K562 (cell line): ENCODE measurements around the gene APLP1. TPM values are rescaled to one million over a fixed set of nuclear protein-coding genes. Genes with fewer than 3 reads are reported as not detected.
A peak's percentile ranks its signal among the peaks of the same experiment; 100 is the strongest.

Source experiments
- CTCF ChIP-seq, 3 experiments: IDR thresholded peaks in 2 of 3; conservative IDR thresholded peaks in 1 of 3; 2 replicates each; pipeline ENCODE4 v1.5.1; 2011 to 2012; ENCODE audit warnings: low read length in 3 of 3, mild to moderate bottlenecking in 3 of 3, control low read depth in 2 of 3, improper control_type of control experiment in 1 of 3, inconsistent platforms in 1 of 3, low read depth in 1 of 3, mixed read lengths in 1 of 3, moderate library complexity in 1 of 3; ENCODE audit not compliant: insufficient read depth in 2 of 3
- CUX1 ChIP-seq: fragments of 200-800 bp; sonication (Bioruptor generic); IDR thresholded peaks from 2 replicates; pipeline ENCODE4 v1.6.1; 2016; ENCODE audit warnings: missing genetic modification characterization, missing compliant biosample characterization
- DLX4 ChIP-seq: fragments of 250-450 bp; sonication (Bioruptor Pico); IDR thresholded peaks from 2 replicates; pipeline ENCODE4 v1.6.1; 2021; ENCODE audit warnings: mild to moderate bottlenecking
- FOSL1 ChIP-seq: fragments of 200-800 bp; sonication (Bioruptor generic); conservative IDR thresholded peaks from 2 replicates; pipeline ENCODE4 v1.6.1; 2016; ENCODE audit warnings: missing genetic modification characterization, missing compliant biosample characterization
- MAX ChIP-seq: sonication (generic); formaldehyde crosslinking; IDR thresholded peaks from 2 replicates; pipeline ENCODE4 v1.9.0; 2022; ENCODE audit warnings: mild to moderate bottlenecking, missing genetic modification reagents
- MECOM ChIP-seq: fragments of 250-450 bp; sonication (Bioruptor Pico); IDR thresholded peaks from 2 replicates; pipeline ENCODE4 v1.8.0; 2022; ENCODE audit warnings: inconsistent platforms
- TSC22D4 ChIP-seq: fragments of 450-650 bp; IDR thresholded peaks from 2 replicates; pipeline ENCODE4 v1.6.1; 2016; ENCODE audit warnings: missing genetic modification characterization, missing biosample characterization, control low read depth
- ZNF398 ChIP-seq: fragments of 250-450 bp; sonication (Bioruptor Pico); IDR thresholded peaks from 2 replicates; pipeline ENCODE4 v1.8.0; 2021; ENCODE audit warnings: moderate library complexity, mild to moderate bottlenecking, inconsistent platforms
- ZNF592 ChIP-seq: fragments of 450-650 bp; IDR thresholded peaks from 2 replicates; pipeline ENCODE4 v1.6.1; 2017; ENCODE audit warnings: antibody characterized with exemption, mild to moderate bottlenecking
- polyA plus RNA-seq, 8 experiments: library from polyadenylated mRNA; depleted of rRNA in 4 of 8; stranded (reverse) in 5 of 8; unstranded in 3 of 8; fragments of >200 nt; fragmentation: Nextera tagmentation in 2 of 8; fragmentation: Illumina TruSeq in 1 of 8; extraction: Ambion mirVana in 2 of 8; extraction: Trizol in 1 of 8; gene quantifications; 2 replicates each; pipeline versions ENCODE4 v1.2.1 to v1.2.3, GENCODE V29; 2011 to 2014; ENCODE audit warnings: inconsistent platforms in 1 of 8, missing spikeins in 1 of 8
- total RNA-seq, 7 experiments: library from RNA; depleted of rRNA in 6 of 7; stranded (reverse); fragments of >200 nt in 6 of 7; fragmentation: Illumina TruSeq in 2 of 7; extraction: Trizol in 2 of 7; gene quantifications; 2 replicates each; pipeline versions ENCODE4 v1.2.1 to v1.2.3, GENCODE V29; 2011 to 2021; ENCODE audit warnings: low replicate concordance in 1 of 7

The APLP1 gene
- total and polyA plus RNA-seq, 9 of the 15 experiments (the other 6 are each of a cell fraction or from before 2014, with no cell fraction given) = 0.69 to 9.9 (median 4.7) TPM

GRCh38 chr19:35879770-35880317 lies 11.5 kb downstream of the APLP1 start (continued):
- no peak for TF ChIP-seq CUX1 (CRISPR knock-in tag)
- no peak for TF ChIP-seq CTCF (IDR thresholded peaks at IDR 0.05 in 2 of 3, conservative IDR thresholded peaks at IDR 0.05 in 1 of 3; ENCODE audit: insufficient read depth in 2 of 3, low read depth in 1 of 3, low read length in 3 of 3)
- TF ChIP-seq TSC22D4 (tag) = no peak
- TF ChIP-seq MECOM (CRISPR knock-in tag) = no peak
- no peak for TF ChIP-seq ZNF398
- no peak for TF ChIP-seq DLX4 (CRISPR knock-in tag)
- TF ChIP-seq FOSL1 = 0 out of 2 replicates have a peak, but pooled peaks have one; percentile 17
- TF ChIP-seq MAX = peak; percentile 76
- TF ChIP-seq ZNF592 = no peak
